Keratinocyte (primary cell): ENCODE results near the gene FPR1. TPM values are rescaled to one million over a fixed set of nuclear protein-coding genes. Genes with fewer than 3 reads are reported as not detected.

Source experiments
- DNase-seq: peaks from one replicate; pipeline ENCODE4 v3.0.0-alpha.2; 2011; ENCODE audit warnings: low read depth, missing footprints, low spot score
- FAIRE-seq: peaks from 2 replicates; lab custom pipeline; 2011; peaks lifted over from hg19 to GRCh38; lab: Jason Lieb, UNC
- H2AFZ ChIP-seq: 2 replicates; pipeline ENCODE4 v1.6.0; 2012; ENCODE audit warnings: low read length, control low read depth, inconsistent platforms; ENCODE audit not compliant: control insufficient read depth
- H3K27ac ChIP-seq: 2 replicates; pipeline ENCODE4 v1.5.1; 2011; ENCODE audit warnings: low read length; ENCODE audit not compliant: control insufficient read depth, insufficient read depth
- H3K27me3 ChIP-seq: 3 replicates; pipeline ENCODE4 v1.6.0; 2011; ENCODE audit warnings: low read length; ENCODE audit not compliant: control insufficient read depth, insufficient read depth; ENCODE audit errors: extremely low read depth
- H3K36me3 ChIP-seq, 2 experiments: 2 replicates in 1 of 2; 3 replicates in 1 of 2; pipeline ENCODE4 v1.5.1; 2011; ENCODE audit warnings: low read length in 2 of 2, mild to moderate bottlenecking in 1 of 2; ENCODE audit not compliant: control insufficient read depth in 2 of 2, insufficient read depth in 2 of 2; ENCODE audit errors: extremely low read depth in 1 of 2
- H3K4me1 ChIP-seq: 3 replicates; pipeline ENCODE4 v1.5.1; 2011; ENCODE audit warnings: low read length; ENCODE audit not compliant: control insufficient read depth, insufficient read depth; ENCODE audit errors: extremely low read depth
- H3K4me2 ChIP-seq: 3 replicates; pipeline ENCODE4 v1.6.0; 2011; ENCODE audit warnings: low read depth, low read length; ENCODE audit not compliant: control insufficient read depth, insufficient read depth; ENCODE audit errors: extremely low read depth
- H3K4me3 ChIP-seq, 3 experiments: fragments of 200-600 bp in 1 of 3; sonication (generic) in 1 of 3; 2 replicates in 2 of 3; 3 replicates in 1 of 3; pipeline ENCODE4 v1.5.1; 2011 to 2016; ENCODE audit warnings: low read length in 3 of 3, mild to moderate bottlenecking in 3 of 3, control low read depth in 2 of 3, inconsistent platforms in 1 of 3, low read depth in 1 of 3, mixed read lengths in 1 of 3, mixed run types in 1 of 3, moderate library complexity in 1 of 3; ENCODE audit not compliant: control insufficient read depth in 2 of 3, insufficient read depth in 2 of 3; ENCODE audit errors: extremely low read depth in 1 of 3
- H3K79me2 ChIP-seq: 2 replicates; pipeline ENCODE4 v1.6.0; 2012; ENCODE audit warnings: low read length; ENCODE audit not compliant: control insufficient read depth, insufficient read depth
- H3K9ac ChIP-seq: 3 replicates; pipeline ENCODE4 v1.6.0; 2011; ENCODE audit warnings: low read length; ENCODE audit not compliant: control insufficient read depth, insufficient read depth; ENCODE audit errors: extremely low read depth
- H3K9me1 ChIP-seq: 3 replicates; pipeline ENCODE4 v1.6.0; 2011; ENCODE audit warnings: low read length; ENCODE audit not compliant: control insufficient read depth, insufficient read depth; ENCODE audit errors: extremely low read depth
- H3K9me3 ChIP-seq: 2 replicates; pipeline ENCODE4 v1.5.1; 2012; ENCODE audit warnings: low read depth, low read length; ENCODE audit not compliant: control insufficient read depth
- H4K20me1 ChIP-seq: 3 replicates; pipeline ENCODE4 v1.6.0; 2011; ENCODE audit warnings: low read length; ENCODE audit not compliant: control insufficient read depth, insufficient read depth; ENCODE audit errors: extremely low read depth
- CTCF ChIP-seq, 3 experiments: IDR thresholded peaks in 1 of 3; conservative IDR thresholded peaks in 1 of 3; optimal IDR thresholded peaks in 1 of 3; 2 replicates in 2 of 3; 3 replicates in 1 of 3; pipeline versions ENCODE3 to v1.5.1; 2011; ENCODE audit warnings: low read length in 3 of 3, mild to moderate bottlenecking in 3 of 3, moderate library complexity in 2 of 3, control low read depth in 1 of 3, inconsistent platforms in 1 of 3; ENCODE audit not compliant: insufficient read depth in 2 of 3; ENCODE audit errors: extremely low read depth in 1 of 3
- EZH2 ChIP-seq: IDR thresholded peaks from one replicate; pipeline ENCODE4 v1.6.1; 2012; ENCODE audit warnings: inconsistent platforms, mild to moderate bottlenecking, low read length, moderate library complexity
- dilution Hi-C: fragments of 300-500 bp; cut with MboI; formaldehyde crosslinking; loops from one replicate; pipeline ENCODE4 v1.7.0; 2020; ENCODE audit warnings: low sequenced_read_pairs; ENCODE audit not compliant: extremely low pct_ligation_motif_present
- polyA plus RNA-seq, 5 experiments: library from polyadenylated mRNA; depleted of rRNA in 3 of 5; stranded (reverse) in 3 of 5; stranded (forward) in 1 of 5; unstranded in 1 of 5; fragments of >200 nt; gene quantifications; 1 replicate in 1 of 5; 2 replicates in 3 of 5; 3 replicates in 1 of 5; pipeline versions ENCODE4 v1.2.1 to v1.2.3, GENCODE V29; 2011 to 2012; ENCODE audit warnings: missing spikeins in 2 of 5, low read depth in 1 of 5, low replicate concordance in 1 of 5

The FPR1 gene
- polyA plus RNA-seq, 1 donor (not counting 4 experiments of a cell fraction or from before 2014, with no cell fraction given), result 2.4 TPM

- DNase-seq (no peak), FAIRE-seq (no peak)
- no peaks in the 10 kb centered on the region for H3K9me1 ChIP-seq
- dilution Hi-C loops, result no loop called here
- H3K79me2 ChIP-seq, result no peaks in the 10 kb centered on the region
- H3K9me3 ChIP-seq, result no peaks in the 10 kb centered on the region
- no peak overlapping the region for H3K4me2 ChIP-seq
- no peak overlapping the region for H3K4me3 ChIP-seq
- TF ChIP-seq EZH2, result no peak
- TF ChIP-seq CTCF (optimal IDR thresholded peaks at IDR 0.05 in 1 of 3, IDR thresholded peaks at IDR 0.05 in 1 of 3, conservative IDR thresholded peaks at IDR 0.05 in 1 of 3; ENCODE audit: extremely low read depth in 1 of 3, insufficient read depth in 2 of 3, low read length in 3 of 3), result no peak
- H3K4me1 ChIP-seq, result peaks cover under 1% of the 10 kb centered on the region
- no peak overlapping the region for H3K9ac ChIP-seq
- H3K27me3 ChIP-seq, result no peaks in the 10 kb centered on the region
- H2AFZ ChIP-seq, result no peak overlapping the region
- H3K36me3 ChIP-seq, result no peaks in the 10 kb centered on the region
- no peak overlapping the region for H3K27ac ChIP-seq
- no peaks in the 10 kb centered on the region for H4K20me1 ChIP-seq
Measured at GRCh38 chr19:51793994-51794393, 42.3 kb upstream of the FPR1 start.

- no peak overlapping the region for H3K27ac ChIP-seq
- DNase-seq (no peak), FAIRE-seq (no peak)
- H3K4me1 ChIP-seq, result no peaks in the 10 kb centered on the region
- dilution Hi-C loops, result no loop called here
- H3K4me2 ChIP-seq, result no peak overlapping the region
- H3K4me3 ChIP-seq, result no peak overlapping the region
- TF ChIP-seq CTCF (optimal IDR thresholded peaks at IDR 0.05 in 1 of 3, IDR thresholded peaks at IDR 0.05 in 1 of 3, conservative IDR thresholded peaks at IDR 0.05 in 1 of 3; ENCODE audit: extremely low read depth in 1 of 3, insufficient read depth in 2 of 3, low read length in 3 of 3), result no peak
- no peak for TF ChIP-seq EZH2
- no peaks in the 10 kb centered on the region for H3K9me3 ChIP-seq
- H2AFZ ChIP-seq, result no peak overlapping the region
- H3K27me3 ChIP-seq, result no peaks in the 10 kb centered on the region
- H3K36me3 ChIP-seq, result no peaks in the 10 kb centered on the region
- H3K79me2 ChIP-seq, result no peaks in the 10 kb centered on the region
- H4K20me1 ChIP-seq, result no peaks in the 10 kb centered on the region
- H3K9me1 ChIP-seq, result no peaks in the 10 kb centered on the region
- no peak overlapping the region for H3K9ac ChIP-seq
Measured at GRCh38 chr19:51792932-51793331, 41.3 kb upstream of the FPR1 start.
